Endothelial cell (in vitro differentiated cells): ENCODE data around the gene E2F1. TPM values are rescaled to one million over a fixed set of nuclear protein-coding genes. Genes with fewer than 3 reads are reported as not detected.

ENCODE experiments used
- DNase-seq: peaks from one replicate; pipeline ENCODE4 v3.0.0; 2021; ENCODE audit warnings: low spot score
- H3K27ac Mint-ChIP-seq: one replicate; pipeline ENCODE4 v1.8.0; 2021; ENCODE audit warnings: mixed read lengths, inconsistent platforms; ENCODE audit not compliant: unreplicated experiment
- H3K27me3 Mint-ChIP-seq: one replicate; pipeline ENCODE4 v1.8.0; 2021; ENCODE audit warnings: mild to moderate bottlenecking, moderate library complexity, mixed read lengths, inconsistent platforms; ENCODE audit not compliant: unreplicated experiment
- H3K36me3 Mint-ChIP-seq: one replicate; pipeline ENCODE4 v1.8.0; 2021; ENCODE audit warnings: mild to moderate bottlenecking, low read depth, mixed read lengths, inconsistent platforms; ENCODE audit not compliant: unreplicated experiment
- H3K4me1 Mint-ChIP-seq: one replicate; pipeline ENCODE4 v1.8.0; 2021; ENCODE audit warnings: mild to moderate bottlenecking, mixed read lengths, inconsistent platforms; ENCODE audit not compliant: unreplicated experiment
- H3K4me3 Mint-ChIP-seq: one replicate; pipeline ENCODE4 v1.8.0; 2021; ENCODE audit warnings: mild to moderate bottlenecking, mixed read lengths, inconsistent platforms; ENCODE audit not compliant: unreplicated experiment
- H3K9me3 Mint-ChIP-seq: one replicate; pipeline ENCODE4 v1.8.0; 2021; ENCODE audit warnings: mixed read lengths, inconsistent platforms; ENCODE audit not compliant: unreplicated experiment
- total RNA-seq: library from RNA; stranded (reverse); fragmentation: NEBNext Ultra II Directional; extraction: Animal tissue kit (Norgen Biotek cat#: 25700); gene quantifications from one replicate; pipeline ENCODE4 v1.2.1, GENCODE V29; 2021; ENCODE audit not compliant: unreplicated experiment
- TF ChIP-seq, protein P1 (sequence below): fragments of 200-600 bp; sonication (generic); IDR thresholded peaks from one replicate; pipeline ENCODE4 v1.5.0; 2021; ENCODE audit warnings: antibody characterized with exemption; ENCODE audit not compliant: unreplicated experiment

Gene E2F1
- total RNA-seq, 1 donor from 2014 or later, result 6.7 TPM

DNA sequence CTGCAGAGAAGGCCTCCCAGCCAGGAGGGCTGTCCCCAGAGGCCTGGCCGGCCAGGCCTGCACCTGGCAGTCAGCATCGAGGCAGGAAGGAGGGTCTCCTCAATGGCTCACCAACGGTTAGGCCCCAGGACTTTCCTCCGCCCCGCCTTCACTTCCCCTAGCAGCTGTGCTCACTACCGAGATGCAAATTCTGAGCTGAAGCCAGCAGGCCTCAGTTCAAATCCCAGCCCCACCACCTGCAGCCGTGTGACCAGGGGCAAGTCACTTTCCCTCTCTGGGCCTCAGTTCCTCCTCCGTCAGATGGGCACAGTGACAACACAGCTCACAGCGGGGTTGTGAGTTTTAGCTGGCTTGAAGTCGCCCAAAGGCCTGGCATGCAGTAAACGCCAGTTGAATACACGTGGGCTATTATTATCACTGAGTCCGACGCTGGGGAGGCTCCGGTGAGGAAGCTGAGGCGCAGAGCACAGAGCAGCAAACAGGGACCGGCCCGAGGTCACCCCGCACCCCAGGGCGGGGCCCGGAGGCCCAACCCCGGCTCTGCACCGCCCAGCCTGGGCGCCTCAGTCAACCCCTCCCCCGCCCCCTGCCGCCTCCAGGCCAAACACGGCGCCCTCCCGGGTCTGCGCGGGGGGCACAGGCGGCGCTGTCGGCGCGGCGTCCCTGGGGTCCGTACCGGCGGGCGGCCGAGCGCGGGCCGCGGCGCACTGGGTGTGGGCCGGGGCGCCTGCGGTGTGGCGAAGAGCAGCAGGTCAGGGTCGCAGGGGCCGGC, 671 bp downstream of the E2F1 start:
- Mint-ChIP-seq H3K27ac (no peak overlapping the region), H3K9me3 (no peaks in the 10 kb centered on the region), H3K36me3 (no peaks in the 10 kb centered on the region), H3K4me3 (peak overlapping the region; percentile 83), H3K4me1 (peaks cover 7% of the 10 kb centered on the region), H3K27me3 (peaks cover 3% of the 10 kb centered on the region)
- DNase-seq, result no peak
- TF ChIP-seq, protein P1, sequence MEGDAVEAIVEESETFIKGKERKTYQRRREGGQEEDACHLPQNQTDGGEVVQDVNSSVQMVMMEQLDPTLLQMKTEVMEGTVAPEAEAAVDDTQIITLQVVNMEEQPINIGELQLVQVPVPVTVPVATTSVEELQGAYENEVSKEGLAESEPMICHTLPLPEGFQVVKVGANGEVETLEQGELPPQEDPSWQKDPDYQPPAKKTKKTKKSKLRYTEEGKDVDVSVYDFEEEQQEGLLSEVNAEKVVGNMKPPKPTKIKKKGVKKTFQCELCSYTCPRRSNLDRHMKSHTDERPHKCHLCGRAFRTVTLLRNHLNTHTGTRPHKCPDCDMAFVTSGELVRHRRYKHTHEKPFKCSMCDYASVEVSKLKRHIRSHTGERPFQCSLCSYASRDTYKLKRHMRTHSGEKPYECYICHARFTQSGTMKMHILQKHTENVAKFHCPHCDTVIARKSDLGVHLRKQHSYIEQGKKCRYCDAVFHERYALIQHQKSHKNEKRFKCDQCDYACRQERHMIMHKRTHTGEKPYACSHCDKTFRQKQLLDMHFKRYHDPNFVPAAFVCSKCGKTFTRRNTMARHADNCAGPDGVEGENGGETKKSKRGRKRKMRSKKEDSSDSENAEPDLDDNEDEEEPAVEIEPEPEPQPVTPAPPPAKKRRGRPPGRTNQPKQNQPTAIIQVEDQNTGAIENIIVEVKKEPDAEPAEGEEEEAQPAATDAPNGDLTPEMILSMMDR, result no peak

DNA sequence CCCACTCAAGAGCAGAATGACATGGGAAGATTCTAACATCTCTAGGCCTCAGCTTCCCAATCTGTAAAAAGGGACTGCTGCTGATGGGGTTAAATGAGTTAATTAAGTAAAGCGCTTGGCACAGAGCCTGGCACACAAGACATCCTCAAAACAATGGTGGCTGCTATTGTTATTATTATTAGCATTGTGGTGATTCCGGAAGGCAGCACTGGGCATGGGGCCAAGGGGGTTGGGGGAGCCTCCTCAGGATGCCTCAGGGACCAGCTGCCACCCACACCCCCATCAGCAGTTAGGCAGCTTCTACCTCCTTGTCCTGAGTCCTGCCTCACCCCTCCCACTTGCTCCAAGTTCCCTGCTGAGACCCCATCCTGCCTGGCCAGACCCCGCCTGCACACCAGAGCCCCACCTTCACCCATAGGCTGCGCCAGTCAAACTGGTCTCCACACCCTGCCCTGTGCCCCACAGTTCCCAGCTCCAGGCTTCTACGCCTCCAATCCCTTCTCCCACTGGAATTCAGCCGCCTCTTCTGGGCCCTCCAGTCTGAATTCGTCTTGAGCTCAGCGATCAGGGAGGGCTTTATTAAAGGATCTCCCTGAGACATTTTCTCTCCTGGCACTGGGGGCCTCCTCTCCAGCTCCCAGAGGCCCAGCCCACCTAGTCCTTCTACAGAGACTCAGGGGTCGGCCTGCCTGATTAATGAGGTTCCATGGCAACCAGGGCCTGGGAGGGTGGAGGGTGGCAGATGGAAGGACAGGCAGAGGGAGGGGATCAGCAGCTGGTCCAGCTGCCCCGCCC, 1.5 kb downstream of the E2F1 start:
- Mint-ChIP-seq H3K4me3 (peak overlapping the region; percentile 42), H3K36me3 (no peaks in the 10 kb centered on the region), H3K4me1 (peaks cover 4% of the 10 kb centered on the region), H3K27ac (no peak overlapping the region), H3K27me3 (peaks cover 3% of the 10 kb centered on the region), H3K9me3 (no peaks in the 10 kb centered on the region)
- DNase-seq, result no peak
- TF ChIP-seq, protein P1, result no peak

DNA sequence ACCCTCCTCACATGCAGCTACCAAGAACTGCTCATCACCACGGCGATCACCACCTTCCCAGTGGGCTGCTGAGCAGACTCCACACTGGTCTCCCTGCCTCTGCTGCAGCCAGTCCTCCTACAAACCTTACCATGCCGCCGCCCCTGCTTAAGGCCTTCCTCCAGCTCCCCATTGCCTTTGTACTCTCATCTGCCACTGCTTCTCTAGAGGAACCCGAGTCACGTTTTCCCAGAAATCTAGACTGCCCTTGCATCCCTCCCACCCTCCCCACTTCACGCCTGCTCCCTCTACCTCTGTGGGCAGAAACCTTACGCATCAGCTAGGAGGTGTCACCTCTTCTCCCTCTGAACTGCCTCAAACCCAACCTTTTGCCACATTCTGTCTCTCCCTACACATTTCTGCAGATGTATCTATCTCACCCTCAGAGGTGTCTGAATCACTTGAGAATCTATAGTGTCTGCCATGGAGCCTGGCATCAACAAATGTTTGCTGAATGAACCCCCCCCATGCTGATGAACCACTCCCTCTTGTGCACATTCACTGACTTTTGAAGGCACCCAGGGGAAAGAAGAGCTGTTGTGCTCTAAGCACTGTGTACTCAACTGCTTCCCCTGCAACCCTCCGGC, 4.3 kb downstream of the E2F1 start:
- TF ChIP-seq, protein P1, result no peak
- peaks cover 4% of the 10 kb centered on the region for H3K36me3 Mint-ChIP-seq
- H3K27me3 Mint-ChIP-seq, result peaks cover 2% of the 10 kb centered on the region
- no peak overlapping the region for H3K27ac Mint-ChIP-seq
- DNase-seq, result no peak
- no peaks in the 10 kb centered on the region for H3K9me3 Mint-ChIP-seq
- no peak overlapping the region for H3K4me3 Mint-ChIP-seq
- peaks cover 3% of the 10 kb centered on the region for H3K4me1 Mint-ChIP-seq

DNA sequence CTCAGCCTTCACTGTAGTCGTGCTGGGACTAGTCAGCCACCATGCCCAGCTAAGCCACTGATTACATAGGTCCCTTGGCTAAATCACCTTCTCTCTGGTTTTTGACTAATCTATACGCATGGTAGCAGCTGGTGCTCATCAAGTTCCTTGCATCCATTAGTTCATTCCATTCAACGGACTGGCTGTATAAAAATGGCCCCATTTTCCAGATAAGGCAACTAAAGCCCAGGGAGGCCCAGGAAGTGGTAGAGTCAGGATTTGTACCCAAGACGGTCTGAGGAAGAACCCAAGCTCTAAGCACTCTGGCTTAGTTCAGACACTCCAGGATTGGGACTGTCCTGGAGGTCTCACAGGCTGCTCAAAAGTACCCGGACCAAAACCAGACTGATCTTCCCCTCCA, 4.9 kb downstream of the E2F1 start:
- H3K4me1 Mint-ChIP-seq, result no peaks in the 10 kb centered on the region
- DNase-seq, result no peak
- no peak overlapping the region for H3K4me3 Mint-ChIP-seq
- no peak overlapping the region for H3K27ac Mint-ChIP-seq
- TF ChIP-seq, protein P1, result no peak
- H3K36me3 Mint-ChIP-seq, result peaks cover 4% of the 10 kb centered on the region
- H3K9me3 Mint-ChIP-seq, result no peaks in the 10 kb centered on the region
- peaks cover 4% of the 10 kb centered on the region for H3K27me3 Mint-ChIP-seq
